KOPT-K1 (cell line): ENCODE results near the gene OMP.

ENCODE experiments used
- H3K27ac ChIP-seq: fragments of 200-600 bp; sonication (generic); 2 replicates; pipeline ENCODE4 v1.5.1; 2016; ENCODE audit warnings: antibody characterized with exemption, mild to moderate bottlenecking, low read depth, low read length; ENCODE audit not compliant: poor library complexity, severe bottlenecking
- H3K36me3 ChIP-seq: fragments of 200-600 bp; sonication (generic); 2 replicates; pipeline ENCODE4 v1.5.1; 2017; ENCODE audit warnings: antibody characterized with exemption, mild to moderate bottlenecking, low read length, moderate library complexity; ENCODE audit not compliant: insufficient read depth
- H3K9me3 ChIP-seq: fragments of 200-600 bp; sonication (generic); 2 replicates; pipeline ENCODE4 v1.5.1; 2017; ENCODE audit warnings: antibody characterized with exemption, low read length, mild to moderate bottlenecking; ENCODE audit not compliant: insufficient read depth, poor library complexity, severe bottlenecking

OMP gene

GRCh38 chr11:77115956-77116355 lies 13.3 kb downstream of the OMP start:
- Histone ChIP-seq H3K9me3 (no peaks in the 10 kb centered on the region), H3K27ac (no peak overlapping the region), H3K36me3 (no peaks in the 10 kb centered on the region)

- H3K36me3 ChIP-seq: no peaks in the 10 kb centered on the region
These were observed 14.9 kb downstream of the OMP start for GRCh38 chr11:77117492-77117891.

GRCh38 chr11:77118086-77118485 lies 15.4 kb downstream of the OMP start:
- H3K27ac ChIP-seq: no peak overlapping the region
- no peaks in the 10 kb centered on the region for H3K36me3 ChIP-seq
- no peaks in the 10 kb centered on the region for H3K9me3 ChIP-seq

More at GRCh38 chr11:77117492-77117891, 14.9 kb downstream of the OMP start:
- Histone ChIP-seq H3K27ac (no peak overlapping the region), H3K9me3 (no peaks in the 10 kb centered on the region)

GRCh38 chr11:77118971-77119370 lies 16.3 kb downstream of the OMP start:
- Histone ChIP-seq H3K36me3 (no peaks in the 10 kb centered on the region), H3K9me3 (no peaks in the 10 kb centered on the region)

GRCh38 chr11:77119531-77119936 lies 16.9 kb downstream of the OMP start:
- H3K27ac ChIP-seq: no peak overlapping the region
- no peaks in the 10 kb centered on the region for H3K9me3 ChIP-seq
- no peaks in the 10 kb centered on the region for H3K36me3 ChIP-seq

More at GRCh38 chr11:77118971-77119370, 16.3 kb downstream of the OMP start:
- H3K27ac ChIP-seq: no peak overlapping the region

- Histone ChIP-seq H3K27ac (no peak overlapping the region), H3K36me3 (no peaks in the 10 kb centered on the region), H3K9me3 (no peaks in the 10 kb centered on the region)
These were observed 17.9 kb downstream of the OMP start for GRCh38 chr11:77120571-77120970.

- Histone ChIP-seq H3K27ac (no peak overlapping the region), H3K9me3 (no peaks in the 10 kb centered on the region), H3K36me3 (no peaks in the 10 kb centered on the region)
These were observed 18.5 kb downstream of the OMP start for GRCh38 chr11:77121096-77121640.

GRCh38 chr11:77121876-77122575 lies 19.4 kb downstream of the OMP start:
- no peak overlapping the region for H3K27ac ChIP-seq
- no peaks in the 10 kb centered on the region for H3K9me3 ChIP-seq
- H3K36me3 ChIP-seq: no peaks in the 10 kb centered on the region

GRCh38 chr11:77122576-77123212 lies 20.1 kb downstream of the OMP start:
- Histone ChIP-seq H3K36me3 (no peaks in the 10 kb centered on the region), H3K9me3 (no peaks in the 10 kb centered on the region), H3K27ac (no peak overlapping the region)

GRCh38 chr11:77123591-77123990 lies 21.0 kb downstream of the OMP start:
- no peaks in the 10 kb centered on the region for H3K9me3 ChIP-seq
- H3K36me3 ChIP-seq: no peaks in the 10 kb centered on the region
- no peak overlapping the region for H3K27ac ChIP-seq

GRCh38 chr11:77124041-77124440 lies 21.4 kb downstream of the OMP start:
- Histone ChIP-seq H3K9me3 (no peaks in the 10 kb centered on the region), H3K36me3 (no peaks in the 10 kb centered on the region), H3K27ac (no peak overlapping the region)

- Histone ChIP-seq H3K27ac (no peak overlapping the region), H3K9me3 (no peaks in the 10 kb centered on the region), H3K36me3 (no peaks in the 10 kb centered on the region)
These were observed 21.8 kb downstream of the OMP start for GRCh38 chr11:77124488-77124887.

GRCh38 chr11:77125191-77125590 lies 22.6 kb downstream of the OMP start:
- H3K36me3 ChIP-seq: no peaks in the 10 kb centered on the region
- H3K27ac ChIP-seq: no peak overlapping the region
- no peaks in the 10 kb centered on the region for H3K9me3 ChIP-seq

- H3K27ac ChIP-seq: no peak overlapping the region
- no peaks in the 10 kb centered on the region for H3K9me3 ChIP-seq
- no peaks in the 10 kb centered on the region for H3K36me3 ChIP-seq
These were observed 23.1 kb downstream of the OMP start for GRCh38 chr11:77125695-77126094.

- no peak overlapping the region for H3K27ac ChIP-seq
- H3K9me3 ChIP-seq: no peaks in the 10 kb centered on the region
- H3K36me3 ChIP-seq: no peaks in the 10 kb centered on the region
These were observed 23.6 kb downstream of the OMP start for GRCh38 chr11:77126156-77126775.
